GM21447 (cell line): Measurements from ENCODE around the gene SCO2.

Source experiments
- ATAC-seq: cut with Tn5 transposase; IDR thresholded peaks from one replicate; pipeline ENCODE4 v1.9.1; 2021; ENCODE audit not compliant: unreplicated experiment

SCO2 gene

DNA sequence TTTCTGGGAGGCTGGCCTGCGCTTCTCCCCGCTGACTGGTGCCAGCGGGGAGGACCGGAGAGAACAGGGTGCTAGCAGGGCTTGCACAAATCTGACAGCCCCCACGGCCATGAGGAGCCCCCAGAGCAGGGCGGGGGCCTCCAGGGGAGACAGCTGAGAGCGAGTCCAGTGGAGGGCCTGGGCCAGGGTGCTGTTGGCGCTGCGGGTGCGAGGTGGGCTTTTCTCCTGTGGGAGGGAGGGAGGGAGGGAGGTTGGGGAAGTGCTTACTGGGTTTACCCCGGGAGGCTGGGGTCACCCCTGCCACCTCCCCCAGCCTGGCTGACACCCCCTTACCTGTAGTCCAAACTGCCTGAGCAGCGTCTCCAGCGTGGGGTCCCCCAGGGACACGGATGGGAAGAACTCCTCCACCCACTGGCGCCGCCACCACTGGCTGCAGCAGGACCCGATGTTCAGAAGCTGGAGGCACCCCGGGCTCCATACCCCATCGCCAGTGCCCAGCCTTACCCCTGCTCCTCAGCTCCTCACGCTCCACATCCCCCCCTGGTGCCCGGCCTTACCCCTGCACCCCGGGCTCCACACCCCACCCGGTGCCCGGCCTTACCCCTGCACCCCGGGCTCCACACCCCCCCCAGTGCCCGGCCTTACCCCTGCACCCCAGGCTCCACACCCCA is 21.8 kb downstream of the SCO2 start:
- ATAC-seq = no peak

DNA sequence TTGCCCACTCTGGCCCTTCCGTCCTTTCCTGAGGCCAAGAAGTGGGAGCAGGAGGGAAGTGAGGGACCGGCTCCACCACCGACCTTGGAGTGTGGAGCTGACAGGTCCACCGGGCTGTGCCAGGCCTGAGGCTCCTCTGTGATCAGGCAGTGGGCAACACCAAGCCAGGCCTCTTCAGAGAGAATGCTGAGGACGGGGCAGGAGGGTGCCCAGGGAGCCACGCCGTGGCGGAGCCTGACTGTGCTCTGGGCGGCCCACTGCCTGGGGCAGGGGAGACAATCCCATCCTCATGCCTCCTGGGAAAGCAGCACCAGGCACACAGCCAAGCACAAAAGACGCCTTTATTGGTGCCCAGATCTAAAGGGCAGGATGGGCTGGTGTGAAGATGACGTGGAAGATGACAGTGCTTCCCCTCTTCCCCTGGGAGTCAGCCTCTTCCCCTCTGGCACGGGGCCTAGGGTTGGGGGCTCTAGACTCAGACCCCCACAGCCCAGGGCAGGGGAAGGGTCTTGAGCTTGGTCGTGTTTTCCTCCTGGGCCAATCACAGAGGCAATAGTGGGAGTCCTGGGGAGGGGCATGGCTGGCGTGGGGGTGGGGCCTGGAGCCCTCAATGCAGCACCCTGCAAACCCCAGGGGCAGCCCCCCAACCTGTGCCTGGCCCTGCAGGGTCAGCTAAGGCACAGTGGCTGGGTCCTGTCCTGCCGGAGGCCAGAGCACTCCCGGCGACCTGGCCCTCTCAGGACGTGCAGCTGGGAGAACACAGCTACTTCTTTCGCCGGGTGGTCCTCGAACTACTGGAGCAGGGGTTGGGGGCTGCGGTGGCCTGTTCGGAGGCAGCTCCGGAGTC is 22.5 kb downstream of the SCO2 start:
- no peak for ATAC-seq

DNA sequence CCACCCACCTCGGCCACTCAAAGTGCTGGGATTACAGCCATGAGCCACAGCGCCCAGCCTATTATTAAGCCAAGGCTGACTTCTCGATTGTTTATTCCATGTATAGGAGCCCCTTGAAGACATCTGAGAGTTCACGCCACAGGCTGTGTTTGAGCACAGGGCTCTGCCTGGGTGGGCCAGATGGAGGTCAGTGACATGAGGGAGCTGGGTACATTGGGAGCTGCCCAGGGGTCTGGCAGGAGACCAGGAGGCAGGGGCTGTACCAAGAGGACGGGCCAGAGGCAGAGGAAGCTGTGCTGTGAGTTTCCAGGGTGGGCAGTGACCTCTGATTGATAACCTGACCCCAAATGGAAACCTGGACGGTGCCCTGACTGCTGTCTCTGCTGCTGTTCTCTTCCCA is 23.3 kb downstream of the SCO2 start:
- no peak for ATAC-seq

GRCh38 chr22:50500452-50500851 is 24.9 kb downstream of the SCO2 start:
- no peak for ATAC-seq

DNA sequence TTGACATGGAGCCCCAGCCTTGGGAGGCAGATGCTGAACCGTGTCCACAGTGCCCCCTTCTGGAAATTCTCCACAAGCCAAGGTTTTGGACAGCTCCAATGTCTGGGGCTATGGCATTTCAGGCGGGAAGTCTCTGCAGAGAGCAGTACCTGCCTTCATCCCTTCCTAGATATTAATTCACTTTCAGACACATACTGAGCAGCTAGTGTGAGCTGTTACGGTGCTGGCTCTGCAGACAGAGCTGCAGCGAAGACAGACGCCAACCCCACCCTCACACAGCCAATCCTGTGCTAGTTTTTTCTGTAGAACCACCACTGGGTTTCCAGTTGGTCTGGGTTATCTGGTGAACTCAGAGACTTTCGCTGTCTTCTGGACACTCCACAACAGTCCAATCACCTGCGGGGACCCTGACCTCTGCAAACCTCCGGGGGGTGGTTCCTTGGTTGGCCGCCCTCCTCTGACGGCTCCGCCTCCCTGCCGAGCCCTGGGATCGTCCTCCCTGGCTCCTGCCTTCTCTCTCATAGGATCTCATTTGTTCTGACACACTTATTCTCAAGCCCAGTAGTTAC is 27.0 kb downstream of the SCO2 start:
- ATAC-seq = no peak

GRCh38 chr22:50497093-50497492 is 28.3 kb downstream of the SCO2 start:
- no peak for ATAC-seq

- ATAC-seq = no peak
Observed at GRCh38 chr22:50490531-50491308, 34.7 kb downstream of the SCO2 start.

- ATAC-seq = no peak
Observed at GRCh38 chr22:50489363-50490243, 35.8 kb downstream of the SCO2 start.

DNA sequence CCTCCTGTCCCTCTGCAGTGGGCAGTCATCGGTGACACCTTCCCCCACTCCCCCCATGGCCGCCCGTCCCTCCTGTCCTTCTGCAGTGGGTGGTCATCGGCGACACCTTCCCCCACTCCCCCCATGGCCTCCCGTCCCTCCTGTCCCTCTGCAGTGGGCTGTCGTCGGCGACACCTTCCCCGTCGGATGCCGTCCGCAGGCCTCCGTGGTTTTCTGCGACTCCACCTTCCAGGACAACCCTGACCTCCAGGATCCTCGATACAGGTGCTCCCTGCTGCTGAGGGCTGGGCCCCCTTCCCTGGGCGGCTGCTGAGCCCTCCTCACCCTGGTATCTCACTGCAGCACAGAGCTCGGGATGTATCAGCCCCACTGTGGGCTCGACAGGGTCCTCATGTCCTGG is 36.5 kb downstream of the SCO2 start:
- no peak for ATAC-seq

- ATAC-seq = no peak
Observed at GRCh38 chr22:50488006-50488677, 37.3 kb downstream of the SCO2 start.

- no peak for ATAC-seq
Observed at GRCh38 chr22:50487290-50488005, 38.0 kb downstream of the SCO2 start.

- ATAC-seq = no peak
Observed at GRCh38 chr22:50486561-50487289, 38.7 kb downstream of the SCO2 start, which contains the start of gene MIOX. Gene MIOX (plus strand): TSS chr22:50486859. CDS start chr22:50486898, 39 bp downstream.

DNA sequence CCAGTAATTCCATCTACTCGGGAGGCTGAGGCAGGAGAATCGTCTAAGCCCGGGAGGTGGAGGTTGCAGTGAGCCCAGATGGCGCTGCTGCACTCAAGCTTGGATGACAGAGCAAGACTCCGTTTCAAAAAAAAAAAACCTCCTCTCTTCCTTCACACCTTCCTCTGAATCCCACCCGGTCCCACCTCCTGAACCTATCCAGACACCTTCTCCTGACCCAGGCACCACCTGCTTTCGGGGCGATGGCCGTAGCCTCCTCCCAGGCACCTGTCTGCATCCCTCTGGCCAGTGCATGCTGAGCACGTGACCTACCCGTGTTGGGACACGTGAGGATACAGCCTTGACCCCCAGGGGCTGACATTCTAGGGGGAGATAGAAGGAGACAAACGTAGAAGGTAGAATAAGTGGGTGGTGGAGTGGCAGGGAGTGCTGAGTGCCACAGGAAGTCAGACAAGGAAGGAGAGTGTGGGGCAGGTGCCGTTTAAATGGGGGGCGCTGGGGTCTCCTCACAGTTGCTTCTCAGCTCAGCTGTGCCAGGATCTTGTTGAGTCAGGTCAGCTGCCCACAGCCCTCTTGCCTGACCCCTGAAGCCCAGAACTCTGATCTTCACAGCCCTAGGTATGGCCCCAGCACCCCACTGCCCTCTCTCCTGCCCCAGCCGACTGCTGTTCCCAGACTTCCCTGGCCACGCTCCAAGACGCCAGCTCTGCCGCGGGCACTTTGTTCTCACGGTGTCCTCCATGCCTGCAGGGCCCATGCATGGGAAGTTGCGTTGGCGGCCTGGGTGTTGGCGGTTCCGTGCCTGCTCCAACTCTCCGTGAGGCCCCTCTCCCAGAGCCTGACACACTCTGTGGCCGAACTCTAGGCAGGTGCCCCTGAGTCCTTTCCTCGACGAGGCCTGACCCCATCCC is 39.9 kb downstream of the SCO2 start:
- ATAC-seq = no peak

GRCh38 chr22:50483977-50484853 is 41.2 kb downstream of the SCO2 start:
- ATAC-seq = no peak

DNA sequence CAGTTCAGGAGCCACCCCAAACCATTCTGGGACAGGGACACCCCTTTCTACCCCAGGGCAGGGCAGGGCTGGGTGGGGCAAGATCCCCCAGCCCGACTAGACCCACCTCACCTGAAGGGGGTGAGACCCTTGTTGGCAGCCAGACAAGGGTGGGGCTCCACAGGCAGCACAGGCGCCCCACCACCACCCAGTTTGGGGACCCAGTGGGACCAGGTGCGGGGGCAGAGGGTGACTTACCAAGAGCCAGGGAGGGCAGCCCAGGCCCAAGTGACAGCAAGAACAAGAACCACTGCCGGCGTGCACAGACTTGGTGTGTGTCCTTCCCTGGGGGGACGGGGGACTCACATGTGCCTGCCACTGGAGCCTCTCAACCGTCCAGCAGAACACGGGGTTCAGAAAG is 41.8 kb downstream of the SCO2 start:
- ATAC-seq = no peak

DNA sequence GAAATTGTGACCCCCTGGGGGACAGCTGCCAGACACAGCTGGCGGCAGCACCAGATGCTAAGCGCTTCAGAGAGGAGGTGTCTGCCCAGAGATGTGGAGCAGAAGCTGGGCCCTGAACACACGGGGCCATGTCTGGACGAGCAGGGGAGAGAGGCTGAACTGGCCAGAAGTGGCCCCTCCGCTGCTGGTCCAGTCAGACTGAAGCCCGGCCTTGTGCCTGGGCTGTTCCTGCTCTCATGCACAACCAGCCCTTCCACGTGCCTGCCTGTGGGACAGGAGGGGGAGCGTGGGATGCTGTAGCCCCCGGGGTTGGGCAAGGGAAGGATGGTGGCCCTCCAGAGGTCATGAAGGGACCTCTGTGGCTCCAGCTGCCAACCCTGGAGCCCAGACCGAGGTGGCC is 42.3 kb downstream of the SCO2 start:
- ATAC-seq = no peak
